SK-N-SH treated with all-trans-retinoic acid at 6 μM for 48 hours (cell line): ENCODE data around the gene BICC1.

Source experiments
- CREB5 ChIP-seq: fragments of 250-450 bp; sonication (Bioruptor Pico); IDR thresholded peaks from 2 replicates; pipeline ENCODE4 v1.5.1; 2020; ENCODE audit warnings: low read depth, mild to moderate bottlenecking, moderate library complexity
- ZFP3 ChIP-seq: fragments of 250-450 bp; sonication (Bioruptor Pico); IDR thresholded peaks from 2 replicates; pipeline ENCODE4 v1.5.0; 2020; ENCODE audit warnings: mild to moderate bottlenecking, moderate library complexity

- no peak for TF ChIP-seq CREB5 (CRISPR knock-in tag)
- no peak for TF ChIP-seq ZFP3
These were observed 152.7 kb downstream of the BICC1 start for GRCh38 chr10:58665361-58665760.
